ENCODE results near the gene KIF19. TPM values are rescaled to one million over a fixed set of nuclear protein-coding genes. Genes with fewer than 3 reads are reported as not detected.

Gene KIF19
- total RNA-seq, 1 experiment from 2014 or later, result 0.15 TPM

GRCh38 chr17:74324521-74324920, 1.5 kb upstream of the KIF19 start:
- H3K79me2 ChIP-seq (ENCODE audit: insufficient read depth, low read length), result no peaks in the 10 kb centered on the region
- ATAC-seq (no peak), DNase-seq (ENCODE audit: low read depth, low spot score) (no peak)
- H4K20me1 ChIP-seq (ENCODE audit: insufficient read depth), result no peaks in the 10 kb centered on the region
- TF ChIP-seq, protein P1, sequence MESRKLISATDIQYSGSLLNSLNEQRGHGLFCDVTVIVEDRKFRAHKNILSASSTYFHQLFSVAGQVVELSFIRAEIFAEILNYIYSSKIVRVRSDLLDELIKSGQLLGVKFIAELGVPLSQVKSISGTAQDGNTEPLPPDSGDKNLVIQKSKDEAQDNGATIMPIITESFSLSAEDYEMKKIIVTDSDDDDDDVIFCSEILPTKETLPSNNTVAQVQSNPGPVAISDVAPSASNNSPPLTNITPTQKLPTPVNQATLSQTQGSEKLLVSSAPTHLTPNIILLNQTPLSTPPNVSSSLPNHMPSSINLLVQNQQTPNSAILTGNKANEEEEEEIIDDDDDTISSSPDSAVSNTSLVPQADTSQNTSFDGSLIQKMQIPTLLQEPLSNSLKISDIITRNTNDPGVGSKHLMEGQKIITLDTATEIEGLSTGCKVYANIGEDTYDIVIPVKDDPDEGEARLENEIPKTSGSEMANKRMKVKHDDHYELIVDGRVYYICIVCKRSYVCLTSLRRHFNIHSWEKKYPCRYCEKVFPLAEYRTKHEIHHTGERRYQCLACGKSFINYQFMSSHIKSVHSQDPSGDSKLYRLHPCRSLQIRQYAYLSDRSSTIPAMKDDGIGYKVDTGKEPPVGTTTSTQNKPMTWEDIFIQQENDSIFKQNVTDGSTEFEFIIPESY (IDR thresholded peaks at IDR 0.05; ENCODE audit: extremely low read depth, insufficient replicate concordance, low read length), result no peak
- TF ChIP-seq ZNF274 (IDR thresholded peaks at IDR 0.05; ENCODE audit: low read depth, low read length) (no peak), JUND (IDR thresholded peaks at IDR 0.05) (no peak), SIN3A (IDR thresholded peaks at IDR 0.05; ENCODE audit: low read depth) (no peak), ZFX (IDR thresholded peaks at IDR 0.05) (no peak), ATF3 (IDR thresholded peaks at IDR 0.05) (no peak), ELF1 (IDR thresholded peaks at IDR 0.05; ENCODE audit: borderline replicate concordance, low read depth) (no peak), YY1 (IDR thresholded peaks at IDR 0.05; ENCODE audit: extremely low read depth, insufficient replicate concordance, low read depth, low read length) (no peak), POLR2AphosphoS5 (IDR thresholded peaks at IDR 0.05; ENCODE audit: low read depth, low read length) (no peak), EGR1 (IDR thresholded peaks at IDR 0.05; ENCODE audit: low read depth) (no peak), SRF (IDR thresholded peaks at IDR 0.05; ENCODE audit: low read depth) (no peak), CEBPB (IDR thresholded peaks at IDR 0.05; ENCODE audit: low read depth) (no peak), SP1 (IDR thresholded peaks at IDR 0.05; ENCODE audit: low read depth) (no peak), POLR2A (IDR thresholded peaks at IDR 0.05; ENCODE audit: borderline replicate concordance, extremely low read depth, insufficient read depth, insufficient read length) (no peak), CTCF (IDR thresholded peaks at IDR 0.05 in 2 of 3, conservative IDR thresholded peaks at IDR 0.05 in 1 of 3; ENCODE audit: borderline replicate concordance in 1 of 3, insufficient read depth in 1 of 3, low read depth in 2 of 3, low read length in 2 of 3) (no peak)
- RAD21 ChIA-PET (ENCODE audit: low non-redundant PET in 1 of 2, low total read pairs in 2 of 2, uncharacterized antibody in 2 of 2, unreplicated experiment in 2 of 2), result no interaction called here
- H2AFZ ChIP-seq (ENCODE audit: low read depth, low read length, poor library complexity, severe bottlenecking), result no peak overlapping the region
- POLR2A ChIA-PET, result no interaction called here
- H3K9me3 ChIP-seq (ENCODE audit: control insufficient read depth in 1 of 2, insufficient read depth in 1 of 2, low read depth in 1 of 2, low read length in 2 of 2), result no peaks in the 10 kb centered on the region
- H3K4me1 ChIP-seq (ENCODE audit: control insufficient read depth in 1 of 2, insufficient read depth in 2 of 2, low read length in 2 of 2), result no peaks in the 10 kb centered on the region
- no peak overlapping the region for H3K4me3 ChIP-seq (replicated peaks in 1 of 2; ENCODE audit: low read depth in 1 of 2, low read length in 2 of 2)
- BruUV-seq (replicated peaks), result no TSS peak
- H3K9ac ChIP-seq (ENCODE audit: low read length), result no peak overlapping the region
- CTCF ChIA-PET, result no interaction called here
- no peak overlapping the region for H3K4me2 ChIP-seq (ENCODE audit: low read length)
- intact Hi-C loops (cut with micrococcal nuclease), result no loop called here
- no peaks in the 10 kb centered on the region for H3K9me2 ChIP-seq (ENCODE audit: insufficient read depth)
- 0 out of 2 replicates have a peak, but pooled peaks cover 5% of the 10 kb centered on the region for H3K27me3 ChIP-seq (ENCODE audit: insufficient read depth, low read length)
- no peaks in the 10 kb centered on the region for H3K36me3 ChIP-seq (ENCODE audit: control insufficient read depth in 1 of 2, insufficient read depth in 2 of 2, low read length in 2 of 2)
- no peak overlapping the region for H3K27ac ChIP-seq (ENCODE audit: low read depth, low read length)
